ENCODE measurements around the gene ARF6. TPM values are rescaled to one million over a fixed set of nuclear protein-coding genes. Genes with fewer than 3 reads are reported as not detected.
"Not testable (repeated sequence)": the region's sequence is repeated elsewhere in the genome, so short reads cannot be mapped to it uniquely, and the experiment has no call there.

Gene ARF6
- total RNA-seq, 1 experiment from 2014 or later: 49.2 TPM

- H3K27me3 Mint-ChIP-seq (ENCODE audit: low read depth): no peaks in the 10 kb centered on the region
- Histone ChIP-seq H3K14ac (ENCODE audit: insufficient read depth, low read length) (no peak overlapping the region), H3K23me2 (ENCODE audit: insufficient read length, low read depth, low read length, poor library complexity, severe bottlenecking) (peaks cover 9% of the 10 kb centered on the region), H2BK5ac (ENCODE audit: insufficient read length, low read length) (no peak overlapping the region), H3K27me3 (ENCODE audit: insufficient read depth, low read length) (no peaks in the 10 kb centered on the region), H3K56ac (ENCODE audit: insufficient read length, low read depth, low read length) (no peak overlapping the region), H2BK20ac (ENCODE audit: low read depth, low read length, poor library complexity, severe bottlenecking) (no peak overlapping the region), H3K4me1 (ENCODE audit: insufficient read depth, low read length) (no peaks in the 10 kb centered on the region), H2BK120ac (ENCODE audit: low read depth, low read length, poor library complexity, severe bottlenecking) (no peak overlapping the region), H2AK5ac (ENCODE audit: insufficient read length, low read length) (no peak overlapping the region), H3T11ph (ENCODE audit: low read length) (no peak overlapping the region), H3K23ac (ENCODE audit: insufficient read length, low read depth, low read length) (no peak overlapping the region), H3K9me3 (ENCODE audit: control insufficient read depth, low read depth, low read length) (no peaks in the 10 kb centered on the region), H2BK15ac (ENCODE audit: low read depth, low read length) (no peak overlapping the region), H3K18ac (ENCODE audit: insufficient read length, low read depth, low read length) (no peak overlapping the region), H2BK12ac (ENCODE audit: insufficient read length, low read depth, low read length) (no peak overlapping the region), H3K27ac (ENCODE audit: insufficient read length, low read depth, low read length) (no peak overlapping the region), H3K9ac (ENCODE audit: extremely low read depth, insufficient read length, low read length) (peak overlapping the region; percentile 19), H4K5ac (ENCODE audit: insufficient read length, low read depth, low read length) (no peak overlapping the region), H4K20me1 (ENCODE audit: control insufficient read depth, insufficient read depth, insufficient read length) (no peaks in the 10 kb centered on the region), H4K8ac (replicated peaks; ENCODE audit: insufficient read length, low read depth, low read length) (no peak overlapping the region), H3K4ac (ENCODE audit: low read depth, low read length) (no peak overlapping the region), H2AFZ (ENCODE audit: low read length) (no peak overlapping the region), H3K4me2 (ENCODE audit: insufficient read depth, insufficient read length, low read length) (peak overlapping the region; percentile 72), H3K79me2 (ENCODE audit: insufficient read depth, low read length) (peaks cover 20% of the 10 kb centered on the region; the same call in 1 of the 2 replicates), H4K91ac (ENCODE audit: insufficient read length, low read depth, low read length) (no peak overlapping the region), H3K79me1 (ENCODE audit: insufficient read depth, low read depth, low read length, poor library complexity, severe bottlenecking) (no peaks in the 10 kb centered on the region)
- TF ChIP-seq, protein P1, sequence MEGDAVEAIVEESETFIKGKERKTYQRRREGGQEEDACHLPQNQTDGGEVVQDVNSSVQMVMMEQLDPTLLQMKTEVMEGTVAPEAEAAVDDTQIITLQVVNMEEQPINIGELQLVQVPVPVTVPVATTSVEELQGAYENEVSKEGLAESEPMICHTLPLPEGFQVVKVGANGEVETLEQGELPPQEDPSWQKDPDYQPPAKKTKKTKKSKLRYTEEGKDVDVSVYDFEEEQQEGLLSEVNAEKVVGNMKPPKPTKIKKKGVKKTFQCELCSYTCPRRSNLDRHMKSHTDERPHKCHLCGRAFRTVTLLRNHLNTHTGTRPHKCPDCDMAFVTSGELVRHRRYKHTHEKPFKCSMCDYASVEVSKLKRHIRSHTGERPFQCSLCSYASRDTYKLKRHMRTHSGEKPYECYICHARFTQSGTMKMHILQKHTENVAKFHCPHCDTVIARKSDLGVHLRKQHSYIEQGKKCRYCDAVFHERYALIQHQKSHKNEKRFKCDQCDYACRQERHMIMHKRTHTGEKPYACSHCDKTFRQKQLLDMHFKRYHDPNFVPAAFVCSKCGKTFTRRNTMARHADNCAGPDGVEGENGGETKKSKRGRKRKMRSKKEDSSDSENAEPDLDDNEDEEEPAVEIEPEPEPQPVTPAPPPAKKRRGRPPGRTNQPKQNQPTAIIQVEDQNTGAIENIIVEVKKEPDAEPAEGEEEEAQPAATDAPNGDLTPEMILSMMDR (conservative IDR thresholded peaks at IDR 0.05): no peak
- peaks cover 18 to 27% (median 21%) of the 10 kb centered on the region in 3 experiments for H3K36me3 Mint-ChIP-seq (ENCODE audit: insufficient read depth in 1 of 3, low read depth in 3 of 3)
- 0 out of 7 replicates have a peak overlapping the region, but pooled peaks of 1 of the 3 experiments have one; percentile 8 for H3K27ac Mint-ChIP-seq
- DNase-seq: no peak
- peaks cover 34 to 35% of the 10 kb centered on the region in 2 experiments for H3K4me1 Mint-ChIP-seq
- peaks cover 0 to 2% of the 10 kb centered on the region in 2 experiments; a peak in 2 of 5 replicates for H3K9me3 Mint-ChIP-seq
- WGBS (ENCODE audit: extremely low coverage, insufficient read length, low lambda C conversion rate): no CpG with 5 or more reads among the region's 4 CpGs
- peak overlapping the region; percentile 92 to 94 for H3K4me3 Mint-ChIP-seq
Measured at GRCh38 chr14:49895480-49895879, 2.6 kb downstream of the ARF6 start.

DNA sequence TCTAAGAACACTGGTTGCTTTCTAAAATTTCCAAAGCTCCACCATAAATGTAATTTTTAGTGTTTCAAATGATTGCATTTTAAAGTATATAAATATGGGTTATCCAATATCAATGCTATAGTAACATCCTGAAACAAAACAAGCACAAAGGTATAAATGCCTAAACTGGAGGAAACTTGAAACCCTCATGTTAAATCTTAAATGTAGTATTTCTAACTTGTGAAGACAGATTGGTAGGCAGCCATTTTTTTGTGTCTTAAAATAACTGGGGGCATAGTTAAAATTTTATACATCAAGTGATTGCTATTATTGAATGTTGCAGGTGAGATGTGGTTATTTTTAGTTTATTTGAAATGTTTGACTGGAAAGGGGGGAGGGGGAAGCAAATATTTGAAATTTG, 3.4 kb downstream of the ARF6 start:
- not testable (repeated sequence) for H3K4ac ChIP-seq (ENCODE audit: low read depth, low read length); H4K8ac ChIP-seq (replicated peaks; ENCODE audit: insufficient read length, low read depth, low read length); H3K56ac ChIP-seq (ENCODE audit: insufficient read length, low read depth, low read length); H3K4me1 ChIP-seq (ENCODE audit: insufficient read depth, low read length); H4K20me1 ChIP-seq (ENCODE audit: control insufficient read depth, insufficient read depth, insufficient read length); H4K91ac ChIP-seq (ENCODE audit: insufficient read length, low read depth, low read length); DNase-seq; H3K14ac ChIP-seq (ENCODE audit: insufficient read depth, low read length); H2BK15ac ChIP-seq (ENCODE audit: low read depth, low read length); H3T11ph ChIP-seq (ENCODE audit: low read length); H3K4me2 ChIP-seq (ENCODE audit: insufficient read depth, insufficient read length, low read length); H3K79me1 ChIP-seq (ENCODE audit: insufficient read depth, low read depth, low read length, poor library complexity, severe bottlenecking); H2AK5ac ChIP-seq (ENCODE audit: insufficient read length, low read length); H2BK20ac ChIP-seq (ENCODE audit: low read depth, low read length, poor library complexity, severe bottlenecking); H3K9me3 ChIP-seq (ENCODE audit: control insufficient read depth, low read depth, low read length); H3K23ac ChIP-seq (ENCODE audit: insufficient read length, low read depth, low read length); H3K27me3 Mint-ChIP-seq (ENCODE audit: low read depth); H2BK120ac ChIP-seq (ENCODE audit: low read depth, low read length, poor library complexity, severe bottlenecking); H3K9me3 Mint-ChIP-seq; H3K27me3 ChIP-seq (ENCODE audit: insufficient read depth, low read length); H3K18ac ChIP-seq (ENCODE audit: insufficient read length, low read depth, low read length); H2AFZ ChIP-seq (ENCODE audit: low read length); H3K23me2 ChIP-seq (ENCODE audit: insufficient read length, low read depth, low read length, poor library complexity, severe bottlenecking); H2BK5ac ChIP-seq (ENCODE audit: insufficient read length, low read length); H3K27ac ChIP-seq (ENCODE audit: insufficient read length, low read depth, low read length); H3K9ac ChIP-seq (ENCODE audit: extremely low read depth, insufficient read length, low read length); H4K5ac ChIP-seq (ENCODE audit: insufficient read length, low read depth, low read length); H2BK12ac ChIP-seq (ENCODE audit: insufficient read length, low read depth, low read length)
- Mint-ChIP-seq H3K4me1 (peaks cover 34 to 35% of the 10 kb centered on the region in 2 experiments), H3K4me3 (peak overlapping the region; percentile 92 to 94; a peak in 3 of 5 replicates), H3K36me3 (ENCODE audit: insufficient read depth in 1 of 3, low read depth in 3 of 3) (peaks cover 18 to 27% (median 21%) of the 10 kb centered on the region in 3 experiments), H3K27ac (peak overlapping the region in 1 of 3 experiments; percentile 17; a peak in 1 of 7 replicates)
- peaks cover 20% of the 10 kb centered on the region; the same call in 1 of the 2 replicates for H3K79me2 ChIP-seq (ENCODE audit: insufficient read depth, low read length)
